Thoracic aorta (tissue), 2 donors: Measurements from ENCODE around the gene AAMDC. TPM values are rescaled to one million over a fixed set of nuclear protein-coding genes. Genes with fewer than 3 reads are reported as not detected.

ENCODE experiments used
- ATAC-seq: fragments of 150-250 bp; one replicate; pipeline ENCODE4 v1.8.0; 2017; ENCODE audit warnings: low read depth; ENCODE audit not compliant: insufficient number of reproducible peaks, low FRiP score
- DNase-seq: peaks from one replicate; pipeline ENCODE4 v3.0.0-alpha.2; 2020; ENCODE audit warnings: low spot score
- H3K27ac ChIP-seq, 2 donors: fragments of 200-600 bp; sonication (generic); 1 replicate in 1 of 2; 2 replicates in 1 of 2; pipeline ENCODE4 v1.5.1; 2016; ENCODE audit warnings: mild to moderate bottlenecking in 2 of 2, moderate library complexity in 2 of 2
- H3K27me3 ChIP-seq: fragments of 200-600 bp; sonication (generic); replicated peaks from 2 replicates; pipeline ENCODE4 v1.6.0; 2016; ENCODE audit warnings: mild to moderate bottlenecking; ENCODE audit not compliant: insufficient read depth
- H3K36me3 ChIP-seq: fragments of 200-600 bp; sonication (generic); one replicate; pipeline ENCODE4 v1.5.1; 2016
- H3K4me1 ChIP-seq, 2 donors: fragments of 200-600 bp; sonication (generic); 1 replicate in 1 of 2; 2 replicates in 1 of 2; pipeline versions ENCODE4 v1.5.1 to v1.6.0; 2016; ENCODE audit warnings: low read depth in 2 of 2, mild to moderate bottlenecking in 1 of 2; ENCODE audit not compliant: control insufficient read depth in 1 of 2
- H3K4me3 ChIP-seq: fragments of 200-600 bp; sonication (generic); 2 replicates; pipeline ENCODE4 v1.5.1; 2016; ENCODE audit warnings: mild to moderate bottlenecking
- H3K9me3 ChIP-seq: fragments of 200-600 bp; sonication (generic); 2 replicates; pipeline ENCODE4 v1.5.1; 2016
- CTCF ChIP-seq: fragments of 200-600 bp; sonication (generic); IDR thresholded peaks from one replicate; pipeline ENCODE4 v1.5.1; 2019; ENCODE audit warnings: antibody characterized with exemption
- total RNA-seq, 2 donors: library from RNA; depleted of rRNA; stranded (reverse); fragments of >200 nt; gene quantifications; one replicate each; pipeline versions ENCODE4 v1.1.0 to v1.2.3, GENCODE V29; 2016

Gene AAMDC
- total RNA-seq, 2 donors from 2014 or later = 38.9 to 41.3 TPM

- H3K36me3 ChIP-seq = no peaks in the 10 kb centered on the region
- no peak for TF ChIP-seq CTCF
- DNase-seq = no peak
Observed at GRCh38 chr11:77791301-77791700, 29.6 kb upstream of the AAMDC start.

GRCh38 chr11:77793972-77794371 lies 27.0 kb upstream of the AAMDC start:
- no peaks in the 10 kb centered on the region for H3K36me3 ChIP-seq
- no peak for TF ChIP-seq CTCF
- peaks cover 0 to 4% of the 10 kb centered on the region in 2 donors for H3K4me1 ChIP-seq
- ATAC-seq (no peak), DNase-seq (no peak)
- no peak overlapping the region for H3K4me3 ChIP-seq
- H3K9me3 ChIP-seq = no peaks in the 10 kb centered on the region
- H3K27me3 ChIP-seq = no peaks in the 10 kb centered on the region
- H3K27ac ChIP-seq = no peak overlapping the region

More at GRCh38 chr11:77791301-77791700, 29.6 kb upstream of the AAMDC start:
- H3K4me3 ChIP-seq = no peak overlapping the region
- H3K27me3 ChIP-seq = no peaks in the 10 kb centered on the region
- H3K27ac ChIP-seq = no peak overlapping the region
- no peaks in the 10 kb centered on the region for H3K9me3 ChIP-seq
- ATAC-seq = no peak
- peaks cover 5 to 12% of the 10 kb centered on the region in 2 donors for H3K4me1 ChIP-seq

- TF ChIP-seq CTCF = no peak
- Histone ChIP-seq H3K4me1 (peaks cover 10 to 17% of the 10 kb centered on the region in 2 donors), H3K4me3 (no peak overlapping the region), H3K27me3 (no peaks in the 10 kb centered on the region), H3K36me3 (no peaks in the 10 kb centered on the region), H3K27ac (no peak overlapping the region), H3K9me3 (no peaks in the 10 kb centered on the region)
- ATAC-seq (no peak), DNase-seq (no peak)
Observed at GRCh38 chr11:77799338-77799737, 21.6 kb upstream of the AAMDC start.

GRCh38 chr11:77800449-77800848 lies 20.5 kb upstream of the AAMDC start:
- Histone ChIP-seq H3K9me3 (no peaks in the 10 kb centered on the region), H3K4me1 (peaks cover 10 to 13% of the 10 kb centered on the region in 2 donors), H3K27me3 (no peaks in the 10 kb centered on the region), H3K36me3 (no peaks in the 10 kb centered on the region), H3K27ac (no peak overlapping the region), H3K4me3 (no peak overlapping the region)
- DNase-seq (no peak), ATAC-seq (no peak)
- TF ChIP-seq CTCF = no peak

- no peak for ATAC-seq
- Histone ChIP-seq H3K9me3 (no peaks in the 10 kb centered on the region), H3K27ac (no peak overlapping the region), H3K4me3 (no peak overlapping the region), H3K4me1 (peaks cover 10 to 17% of the 10 kb centered on the region in 2 donors), H3K36me3 (no peaks in the 10 kb centered on the region), H3K27me3 (no peaks in the 10 kb centered on the region)
- no peak for TF ChIP-seq CTCF
- no peak for DNase-seq
Observed at GRCh38 chr11:77801477-77801876, 19.5 kb upstream of the AAMDC start.
